ENCODE results near the gene HS3ST4. TPM values are rescaled to one million over a fixed set of nuclear protein-coding genes. Genes with fewer than 3 reads are reported as not detected.

HS3ST4 gene
- total RNA-seq, 2 experiments from 2014 or later: not detected

DNA sequence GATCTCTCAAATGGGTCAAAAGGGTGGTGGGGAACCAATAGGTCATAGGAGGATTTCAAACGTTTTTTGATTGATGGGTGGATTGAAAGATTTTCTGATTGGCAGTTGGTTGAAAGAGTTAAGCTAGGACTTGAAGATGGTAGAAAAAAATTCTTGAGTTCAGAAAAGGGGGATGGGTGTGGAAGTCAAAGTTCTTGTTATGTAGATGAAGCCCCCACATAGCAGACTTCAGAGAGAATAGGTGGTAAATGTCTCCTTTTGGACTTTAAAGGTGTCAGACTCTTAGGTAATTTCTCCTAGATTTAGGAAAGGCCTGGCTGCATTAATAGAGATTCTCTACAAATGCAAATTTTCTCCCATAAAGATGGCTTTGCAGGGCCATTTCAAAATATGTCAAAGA lies 163.3 kb downstream of the HS3ST4 start:
- TF ChIP-seq, protein P1, sequence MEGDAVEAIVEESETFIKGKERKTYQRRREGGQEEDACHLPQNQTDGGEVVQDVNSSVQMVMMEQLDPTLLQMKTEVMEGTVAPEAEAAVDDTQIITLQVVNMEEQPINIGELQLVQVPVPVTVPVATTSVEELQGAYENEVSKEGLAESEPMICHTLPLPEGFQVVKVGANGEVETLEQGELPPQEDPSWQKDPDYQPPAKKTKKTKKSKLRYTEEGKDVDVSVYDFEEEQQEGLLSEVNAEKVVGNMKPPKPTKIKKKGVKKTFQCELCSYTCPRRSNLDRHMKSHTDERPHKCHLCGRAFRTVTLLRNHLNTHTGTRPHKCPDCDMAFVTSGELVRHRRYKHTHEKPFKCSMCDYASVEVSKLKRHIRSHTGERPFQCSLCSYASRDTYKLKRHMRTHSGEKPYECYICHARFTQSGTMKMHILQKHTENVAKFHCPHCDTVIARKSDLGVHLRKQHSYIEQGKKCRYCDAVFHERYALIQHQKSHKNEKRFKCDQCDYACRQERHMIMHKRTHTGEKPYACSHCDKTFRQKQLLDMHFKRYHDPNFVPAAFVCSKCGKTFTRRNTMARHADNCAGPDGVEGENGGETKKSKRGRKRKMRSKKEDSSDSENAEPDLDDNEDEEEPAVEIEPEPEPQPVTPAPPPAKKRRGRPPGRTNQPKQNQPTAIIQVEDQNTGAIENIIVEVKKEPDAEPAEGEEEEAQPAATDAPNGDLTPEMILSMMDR (IDR thresholded peaks at IDR 0.05): no peak
- Mint-ChIP-seq H3K9me3 (no peaks in the 10 kb centered on the region), H3K4me1 (ENCODE audit: low read depth) (no peaks in the 10 kb centered on the region), H3K27ac (no peak overlapping the region), H3K36me3 (ENCODE audit: low read depth) (no peaks in the 10 kb centered on the region), H3K27me3 (peaks cover 16% of the 10 kb centered on the region), H3K4me3 (no peak overlapping the region)
- ATAC-seq (no peak), DNase-seq (no peak)
- ChIA-PET POLR2A (interaction anchor here (1.0 kb wide), 1 partner anchor 22 kb away, joined by 3 read pairs; no protein-coding TSS in a partner anchor), CTCF (no interaction called here)
- intact Hi-C loops (cut with micrococcal nuclease): no loop called here

DNA sequence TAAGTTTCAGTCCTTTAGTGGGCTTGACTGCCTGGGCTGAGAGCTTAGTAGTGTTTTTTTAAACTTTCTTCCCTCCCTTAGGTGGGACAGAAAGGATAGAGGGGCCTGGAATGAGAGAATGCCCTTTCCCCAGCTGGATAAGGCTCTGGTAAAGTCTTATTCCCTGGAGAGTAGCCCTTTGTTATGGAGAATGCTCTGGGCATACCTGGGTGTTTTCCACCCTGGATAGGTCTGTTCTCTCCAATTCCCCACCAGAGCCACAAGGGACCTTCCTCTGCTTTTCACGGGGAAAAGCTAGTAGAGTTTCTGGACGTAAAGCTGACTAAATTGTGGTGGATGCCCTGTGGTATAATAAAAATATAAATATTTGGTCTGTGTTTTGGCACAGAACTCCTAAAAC lies 164.1 kb downstream of the HS3ST4 start:
- ChIA-PET POLR2A (no interaction called here), CTCF (no interaction called here)
- no peak overlapping the region for H3K4me3 Mint-ChIP-seq
- DNase-seq (no peak), ATAC-seq (no peak)
- no peaks in the 10 kb centered on the region for H3K36me3 Mint-ChIP-seq (ENCODE audit: low read depth)
- intact Hi-C loops (cut with micrococcal nuclease): no loop called here
- peaks cover 16% of the 10 kb centered on the region for H3K27me3 Mint-ChIP-seq
- no peaks in the 10 kb centered on the region for H3K9me3 Mint-ChIP-seq
- TF ChIP-seq, protein P1 (IDR thresholded peaks at IDR 0.05): no peak
- H3K4me1 Mint-ChIP-seq (ENCODE audit: low read depth): no peaks in the 10 kb centered on the region
- H3K27ac Mint-ChIP-seq: no peak overlapping the region

DNA sequence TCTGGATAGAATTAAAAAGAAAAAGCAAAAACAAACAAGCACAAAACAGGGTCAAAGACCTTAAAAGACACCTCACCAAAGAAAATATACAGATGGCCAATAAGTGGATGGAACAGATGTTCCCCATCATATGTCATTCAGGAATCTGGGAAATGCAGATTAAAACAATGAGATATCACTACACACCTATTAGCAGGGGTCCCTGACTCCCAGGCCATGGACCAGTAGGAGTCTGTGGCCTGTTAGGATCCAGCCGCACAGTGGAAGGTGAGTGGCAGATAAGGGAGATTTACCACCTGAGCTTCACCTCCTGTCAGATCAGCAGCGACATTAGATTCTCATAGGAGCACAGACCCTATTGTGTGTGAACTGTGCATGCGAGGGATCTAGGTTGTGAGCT lies 167.9 kb downstream of the HS3ST4 start:
- POLR2A ChIA-PET: no interaction called here
- Mint-ChIP-seq H3K4me3 (no peak overlapping the region), H3K36me3 (ENCODE audit: low read depth) (no peaks in the 10 kb centered on the region), H3K9me3 (no peaks in the 10 kb centered on the region), H3K27me3 (peaks cover 11% of the 10 kb centered on the region), H3K4me1 (ENCODE audit: low read depth) (no peaks in the 10 kb centered on the region), H3K27ac (no peak overlapping the region)
- TF ChIP-seq, protein P1 (IDR thresholded peaks at IDR 0.05): no peak
- ATAC-seq (no peak), DNase-seq (no peak)
- intact Hi-C loops (cut with micrococcal nuclease): no loop called here
- CTCF ChIA-PET: no interaction called here

DNA sequence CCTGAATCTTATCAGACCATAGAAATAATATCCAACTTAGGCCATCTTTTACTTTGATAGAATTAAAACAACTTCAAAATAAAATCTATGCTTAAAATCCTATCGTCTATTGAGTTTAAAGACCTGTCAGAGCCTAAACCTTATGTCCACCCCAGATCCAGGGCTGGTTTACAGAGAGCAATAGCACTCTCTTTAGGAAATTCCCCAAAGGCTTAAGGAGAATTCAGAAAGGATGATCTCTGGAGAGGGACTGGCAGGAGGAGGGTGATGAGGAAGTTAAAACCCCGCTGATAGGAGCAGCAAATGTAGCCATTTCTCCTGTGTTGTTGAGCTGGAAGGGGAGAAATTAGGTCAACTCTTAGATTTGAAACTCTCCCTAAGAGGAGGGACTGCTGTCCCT lies 175.3 kb downstream of the HS3ST4 start:
- no peaks in the 10 kb centered on the region for H3K9me3 Mint-ChIP-seq

DNA sequence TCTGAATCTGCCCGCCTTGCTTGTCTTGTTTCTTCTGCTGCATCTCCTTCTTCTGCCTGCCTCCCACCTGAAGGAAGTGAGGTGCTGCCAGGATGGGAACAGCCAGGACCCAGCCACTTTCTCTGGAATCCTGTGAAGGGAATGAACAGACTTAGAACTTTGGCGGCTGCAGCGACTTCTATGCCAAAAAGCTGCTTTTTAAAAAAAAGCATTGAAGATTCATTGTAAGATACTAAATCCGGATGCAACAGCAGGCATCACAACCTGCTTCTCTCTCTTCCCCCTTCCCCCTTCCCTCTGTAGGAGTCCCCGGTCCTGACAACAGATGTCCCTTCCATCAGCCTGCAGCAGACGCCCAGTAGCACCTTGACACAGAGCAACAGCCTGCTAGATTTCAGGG lies 176.3 kb downstream of the HS3ST4 start:
- H3K27ac Mint-ChIP-seq: no peak overlapping the region
- peaks cover 4% of the 10 kb centered on the region for H3K27me3 Mint-ChIP-seq
- POLR2A ChIA-PET: no interaction called here
- no peak overlapping the region for H3K4me3 Mint-ChIP-seq
- ATAC-seq (no peak), DNase-seq (no peak)
- intact Hi-C loops (cut with micrococcal nuclease): no loop called here
- H3K4me1 Mint-ChIP-seq (ENCODE audit: low read depth): no peaks in the 10 kb centered on the region
- TF ChIP-seq, protein P1 (IDR thresholded peaks at IDR 0.05): no peak
- no peaks in the 10 kb centered on the region for H3K36me3 Mint-ChIP-seq (ENCODE audit: low read depth)
- CTCF ChIA-PET: no interaction called here
- H3K9me3 Mint-ChIP-seq: no peaks in the 10 kb centered on the region

More for the DNA sequence above, 175.3 kb downstream of the HS3ST4 start:
- H3K4me1 Mint-ChIP-seq (ENCODE audit: low read depth): no peaks in the 10 kb centered on the region
- POLR2A ChIA-PET: no interaction called here
- CTCF ChIA-PET: no interaction called here
- H3K27me3 Mint-ChIP-seq: peaks cover 4% of the 10 kb centered on the region
- no peak overlapping the region for H3K27ac Mint-ChIP-seq
- DNase-seq: no peak
- no peaks in the 10 kb centered on the region for H3K36me3 Mint-ChIP-seq (ENCODE audit: low read depth)
- TF ChIP-seq, protein P1 (IDR thresholded peaks at IDR 0.05): no peak
- ATAC-seq: no peak
- intact Hi-C loops (cut with micrococcal nuclease): no loop called here
- no peak overlapping the region for H3K4me3 Mint-ChIP-seq

Data from activated CD8-positive, alpha-beta T cell treated with anti-CD3 and anti-CD28 coated beads for 36 hours (primary cell).